K562 (cell line): ENCODE data around the gene NDFIP1. TPM values are rescaled to one million over a fixed set of nuclear protein-coding genes. Genes with fewer than 3 reads are reported as not detected.
A peak's percentile ranks its signal among the peaks of the same experiment; 100 is the strongest.

Source experiments
- BCOR ChIP-seq: fragments of 450-650 bp; IDR thresholded peaks from 2 replicates; pipeline ENCODE4 v1.6.1; 2016
- E2F6 ChIP-seq, 2 experiments: IDR thresholded peaks; 2 replicates each; pipeline ENCODE4 v1.6.1; 2011; ENCODE audit warnings: borderline replicate concordance in 1 of 2, control low read depth in 1 of 2, low read depth in 1 of 2, low read length in 1 of 2, mild to moderate bottlenecking in 1 of 2, mixed read lengths in 1 of 2, moderate library complexity in 1 of 2; ENCODE audit not compliant: insufficient read depth in 1 of 2, insufficient read length in 1 of 2, poor library complexity in 1 of 2, severe bottlenecking in 1 of 2; ENCODE audit errors: extremely low read depth in 1 of 2
- MEF2D ChIP-seq: conservative IDR thresholded peaks from 2 replicates; pipeline ENCODE4 v1.6.1; 2016; ENCODE audit warnings: low read depth, missing genetic modification characterization, missing compliant biosample characterization
- MIER1 ChIP-seq: fragments of 450-650 bp; IDR thresholded peaks from 2 replicates; pipeline ENCODE4 v1.6.1; 2016; ENCODE audit warnings: antibody characterized with exemption, mild to moderate bottlenecking, low read depth
- TRIM28 ChIP-seq: fragments of 450-650 bp; IDR thresholded peaks from 2 replicates; pipeline ENCODE4 v1.6.1; 2017
- TSC22D4 ChIP-seq: fragments of 450-650 bp; IDR thresholded peaks from 2 replicates; pipeline ENCODE4 v1.6.1; 2016; ENCODE audit warnings: missing genetic modification characterization, missing biosample characterization, control low read depth
- ZNF592 ChIP-seq: fragments of 450-650 bp; IDR thresholded peaks from 2 replicates; pipeline ENCODE4 v1.6.1; 2017; ENCODE audit warnings: antibody characterized with exemption, mild to moderate bottlenecking
- ZNF717 ChIP-seq: fragments of 250-450 bp; sonication (Bioruptor Pico); IDR thresholded peaks from 2 replicates; pipeline ENCODE4 v1.5.0; 2021
- polyA plus RNA-seq, 8 experiments: library from polyadenylated mRNA; depleted of rRNA in 4 of 8; stranded (reverse) in 5 of 8; unstranded in 3 of 8; fragments of >200 nt; fragmentation: Nextera tagmentation in 2 of 8; fragmentation: Illumina TruSeq in 1 of 8; extraction: Ambion mirVana in 2 of 8; extraction: Trizol in 1 of 8; gene quantifications; 2 replicates each; pipeline versions ENCODE4 v1.2.1 to v1.2.3, GENCODE V29; 2011 to 2014; ENCODE audit warnings: inconsistent platforms in 1 of 8, missing spikeins in 1 of 8
- total RNA-seq, 7 experiments: library from RNA; depleted of rRNA in 6 of 7; stranded (reverse); fragments of >200 nt in 6 of 7; fragmentation: Illumina TruSeq in 2 of 7; extraction: Trizol in 2 of 7; gene quantifications; 2 replicates each; pipeline versions ENCODE4 v1.2.1 to v1.2.3, GENCODE V29; 2011 to 2021; ENCODE audit warnings: low replicate concordance in 1 of 7

The NDFIP1 gene
- total and polyA plus RNA-seq, 9 of the 15 experiments (the other 6 are each of a cell fraction or from before 2014, with no cell fraction given), result 5.3 to 37.5 (median 31.9) TPM

- TF ChIP-seq ZNF592 (0 out of 2 replicates have a peak, but pooled peaks have one; percentile 20), BCOR (0 out of 2 replicates have a peak, but pooled peaks have one; percentile 10), ZNF717 (CRISPR knock-in tag) (no peak), MIER1 (no peak), TSC22D4 (tag) (no peak), E2F6 (IDR thresholded peaks at IDR 0.05; ENCODE audit: borderline replicate concordance in 1 of 2, extremely low read depth in 1 of 2, insufficient read depth in 1 of 2, insufficient read length in 1 of 2, low read depth in 1 of 2, low read length in 1 of 2, poor library complexity in 1 of 2, severe bottlenecking in 1 of 2) (peak in 1 of 2 experiments; percentile 37), TRIM28 (no peak), MEF2D (tag) (0 out of 2 replicates have a peak, but pooled peaks have one; percentile 6)
Observed at GRCh38 chr5:142095651-142096330, 12.8 kb upstream of the NDFIP1 start (continued).
